ENCODE results near the gene PAK5. TPM values are rescaled to one million over a fixed set of nuclear protein-coding genes. Genes with fewer than 3 reads are reported as not detected.

The PAK5 gene
- total and polyA plus RNA-seq, 2 experiments from 2014 or later = 0.57 to 1.1 TPM

- TF ChIP-seq, protein P1, sequence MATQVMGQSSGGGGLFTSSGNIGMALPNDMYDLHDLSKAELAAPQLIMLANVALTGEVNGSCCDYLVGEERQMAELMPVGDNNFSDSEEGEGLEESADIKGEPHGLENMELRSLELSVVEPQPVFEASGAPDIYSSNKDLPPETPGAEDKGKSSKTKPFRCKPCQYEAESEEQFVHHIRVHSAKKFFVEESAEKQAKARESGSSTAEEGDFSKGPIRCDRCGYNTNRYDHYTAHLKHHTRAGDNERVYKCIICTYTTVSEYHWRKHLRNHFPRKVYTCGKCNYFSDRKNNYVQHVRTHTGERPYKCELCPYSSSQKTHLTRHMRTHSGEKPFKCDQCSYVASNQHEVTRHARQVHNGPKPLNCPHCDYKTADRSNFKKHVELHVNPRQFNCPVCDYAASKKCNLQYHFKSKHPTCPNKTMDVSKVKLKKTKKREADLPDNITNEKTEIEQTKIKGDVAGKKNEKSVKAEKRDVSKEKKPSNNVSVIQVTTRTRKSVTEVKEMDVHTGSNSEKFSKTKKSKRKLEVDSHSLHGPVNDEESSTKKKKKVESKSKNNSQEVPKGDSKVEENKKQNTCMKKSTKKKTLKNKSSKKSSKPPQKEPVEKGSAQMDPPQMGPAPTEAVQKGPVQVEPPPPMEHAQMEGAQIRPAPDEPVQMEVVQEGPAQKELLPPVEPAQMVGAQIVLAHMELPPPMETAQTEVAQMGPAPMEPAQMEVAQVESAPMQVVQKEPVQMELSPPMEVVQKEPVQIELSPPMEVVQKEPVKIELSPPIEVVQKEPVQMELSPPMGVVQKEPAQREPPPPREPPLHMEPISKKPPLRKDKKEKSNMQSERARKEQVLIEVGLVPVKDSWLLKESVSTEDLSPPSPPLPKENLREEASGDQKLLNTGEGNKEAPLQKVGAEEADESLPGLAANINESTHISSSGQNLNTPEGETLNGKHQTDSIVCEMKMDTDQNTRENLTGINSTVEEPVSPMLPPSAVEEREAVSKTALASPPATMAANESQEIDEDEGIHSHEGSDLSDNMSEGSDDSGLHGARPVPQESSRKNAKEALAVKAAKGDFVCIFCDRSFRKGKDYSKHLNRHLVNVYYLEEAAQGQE (IDR thresholded peaks at IDR 0.05; ENCODE audit: unreplicated experiment) = no peak
Observed at GRCh38 chr20:9637889-9638288, 201.0 kb downstream of the PAK5 start (continued).

GRCh38 chr20:9635750-9636149, 203.1 kb downstream of the PAK5 start:
- DNase-seq (ENCODE audit: low spot score) = no peak
- no peaks in the 10 kb centered on the region for H4K20me1 ChIP-seq (replicated peaks; ENCODE audit: insufficient read depth)
- TF ChIP-seq, protein P2, sequence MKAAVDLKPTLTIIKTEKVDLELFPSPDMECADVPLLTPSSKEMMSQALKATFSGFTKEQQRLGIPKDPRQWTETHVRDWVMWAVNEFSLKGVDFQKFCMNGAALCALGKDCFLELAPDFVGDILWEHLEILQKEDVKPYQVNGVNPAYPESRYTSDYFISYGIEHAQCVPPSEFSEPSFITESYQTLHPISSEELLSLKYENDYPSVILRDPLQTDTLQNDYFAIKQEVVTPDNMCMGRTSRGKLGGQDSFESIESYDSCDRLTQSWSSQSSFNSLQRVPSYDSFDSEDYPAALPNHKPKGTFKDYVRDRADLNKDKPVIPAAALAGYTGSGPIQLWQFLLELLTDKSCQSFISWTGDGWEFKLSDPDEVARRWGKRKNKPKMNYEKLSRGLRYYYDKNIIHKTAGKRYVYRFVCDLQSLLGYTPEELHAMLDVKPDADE (IDR thresholded peaks at IDR 0.05) = no peak
- TF ChIP-seq CTCF (conservative IDR thresholded peaks at IDR 0.05; ENCODE audit: low read depth in 2 of 2) (no peak), ZNF114 (CRISPR knock-in tag; IDR thresholded peaks at IDR 0.05) (no peak), STAT1 (IDR thresholded peaks at IDR 0.05; ENCODE audit: unreplicated experiment) (no peak), JUNB (IDR thresholded peaks at IDR 0.05; ENCODE audit: unreplicated experiment) (no peak), ZNF331 (CRISPR knock-in tag; IDR thresholded peaks at IDR 0.05; ENCODE audit: low read depth) (no peak), POLR2AphosphoS5 (IDR thresholded peaks at IDR 0.05; ENCODE audit: low read depth) (no peak), EZH2 (IDR thresholded peaks at IDR 0.05; ENCODE audit: low read depth, unreplicated experiment) (no peak), EZH2phosphoT487 (IDR thresholded peaks at IDR 0.05; ENCODE audit: unreplicated experiment) (no peak), CREB1 (CRISPR knock-in tag; IDR thresholded peaks at IDR 0.05; ENCODE audit: low read depth) (no peak), NANOG (IDR thresholded peaks at IDR 0.05; ENCODE audit: borderline replicate concordance) (no peak)
- TF ChIP-seq, protein P3, sequence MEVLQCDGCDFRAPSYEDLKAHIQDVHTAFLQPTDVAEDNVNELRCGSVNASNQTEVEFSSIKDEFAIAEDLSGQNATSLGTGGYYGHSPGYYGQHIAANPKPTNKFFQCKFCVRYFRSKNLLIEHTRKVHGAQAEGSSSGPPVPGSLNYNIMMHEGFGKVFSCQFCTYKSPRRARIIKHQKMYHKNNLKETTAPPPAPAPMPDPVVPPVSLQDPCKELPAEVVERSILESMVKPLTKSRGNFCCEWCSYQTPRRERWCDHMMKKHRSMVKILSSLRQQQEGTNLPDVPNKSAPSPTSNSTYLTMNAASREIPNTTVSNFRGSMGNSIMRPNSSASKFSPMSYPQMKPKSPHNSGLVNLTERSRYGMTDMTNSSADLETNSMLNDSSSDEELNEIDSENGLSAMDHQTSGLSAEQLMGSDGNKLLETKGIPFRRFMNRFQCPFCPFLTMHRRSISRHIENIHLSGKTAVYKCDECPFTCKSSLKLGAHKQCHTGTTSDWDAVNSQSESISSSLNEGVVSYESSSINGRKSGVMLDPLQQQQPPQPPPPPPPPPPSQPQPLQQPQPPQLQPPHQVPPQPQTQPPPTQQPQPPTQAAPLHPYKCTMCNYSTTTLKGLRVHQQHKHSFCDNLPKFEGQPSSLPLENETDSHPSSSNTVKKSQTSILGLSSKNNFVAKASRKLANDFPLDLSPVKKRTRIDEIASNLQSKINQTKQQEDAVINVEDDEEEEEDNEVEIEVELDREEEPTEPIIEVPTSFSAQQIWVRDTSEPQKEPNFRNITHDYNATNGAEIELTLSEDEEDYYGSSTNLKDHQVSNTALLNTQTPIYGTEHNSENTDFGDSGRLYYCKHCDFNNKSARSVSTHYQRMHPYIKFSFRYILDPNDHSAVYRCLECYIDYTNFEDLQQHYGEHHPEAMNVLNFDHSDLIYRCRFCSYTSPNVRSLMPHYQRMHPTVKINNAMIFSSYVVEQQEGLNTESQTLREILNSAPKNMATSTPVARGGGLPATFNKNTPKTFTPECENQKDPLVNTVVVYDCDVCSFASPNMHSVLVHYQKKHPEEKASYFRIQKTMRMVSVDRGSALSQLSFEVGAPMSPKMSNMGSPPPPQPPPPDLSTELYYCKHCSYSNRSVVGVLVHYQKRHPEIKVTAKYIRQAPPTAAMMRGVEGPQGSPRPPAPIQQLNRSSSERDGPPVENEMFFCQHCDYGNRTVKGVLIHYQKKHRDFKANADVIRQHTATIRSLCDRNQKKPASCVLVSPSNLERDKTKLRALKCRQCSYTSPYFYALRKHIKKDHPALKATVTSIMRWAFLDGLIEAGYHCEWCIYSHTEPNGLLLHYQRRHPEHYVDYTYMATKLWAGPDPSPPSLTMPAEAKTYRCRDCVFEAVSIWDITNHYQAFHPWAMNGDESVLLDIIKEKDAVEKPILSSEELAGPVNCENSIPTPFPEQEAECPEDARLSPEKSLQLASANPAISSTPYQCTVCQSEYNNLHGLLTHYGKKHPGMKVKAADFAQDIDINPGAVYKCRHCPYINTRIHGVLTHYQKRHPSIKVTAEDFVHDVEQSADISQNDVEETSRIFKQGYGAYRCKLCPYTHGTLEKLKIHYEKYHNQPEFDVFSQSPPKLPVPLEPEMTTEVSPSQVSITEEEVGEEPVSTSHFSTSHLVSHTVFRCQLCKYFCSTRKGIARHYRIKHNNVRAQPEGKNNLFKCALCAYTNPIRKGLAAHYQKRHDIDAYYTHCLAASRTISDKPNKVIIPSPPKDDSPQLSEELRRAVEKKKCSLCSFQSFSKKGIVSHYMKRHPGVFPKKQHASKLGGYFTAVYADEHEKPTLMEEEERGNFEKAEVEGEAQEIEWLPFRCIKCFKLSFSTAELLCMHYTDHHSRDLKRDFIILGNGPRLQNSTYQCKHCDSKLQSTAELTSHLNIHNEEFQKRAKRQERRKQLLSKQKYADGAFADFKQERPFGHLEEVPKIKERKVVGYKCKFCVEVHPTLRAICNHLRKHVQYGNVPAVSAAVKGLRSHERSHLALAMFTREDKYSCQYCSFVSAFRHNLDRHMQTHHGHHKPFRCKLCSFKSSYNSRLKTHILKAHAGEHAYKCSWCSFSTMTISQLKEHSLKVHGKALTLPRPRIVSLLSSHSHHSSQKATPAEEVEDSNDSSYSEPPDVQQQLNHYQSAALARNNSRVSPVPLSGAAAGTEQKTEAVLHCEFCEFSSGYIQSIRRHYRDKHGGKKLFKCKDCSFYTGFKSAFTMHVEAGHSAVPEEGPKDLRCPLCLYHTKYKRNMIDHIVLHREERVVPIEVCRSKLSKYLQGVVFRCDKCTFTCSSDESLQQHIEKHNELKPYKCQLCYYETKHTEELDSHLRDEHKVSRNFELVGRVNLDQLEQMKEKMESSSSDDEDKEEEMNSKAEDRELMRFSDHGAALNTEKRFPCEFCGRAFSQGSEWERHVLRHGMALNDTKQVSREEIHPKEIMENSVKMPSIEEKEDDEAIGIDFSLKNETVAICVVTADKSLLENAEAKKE (CRISPR knock-in tag; IDR thresholded peaks at IDR 0.05) = no peak

More at GRCh38 chr20:9635750-9636149, 203.1 kb downstream of the PAK5 start:
- no peak overlapping the region for H3K4me2 ChIP-seq
- Mint-ChIP-seq H3K27me3 (ENCODE audit: insufficient read depth, low read depth, poor library complexity) (no peaks in the 10 kb centered on the region), H3K36me3 (ENCODE audit: low read depth) (peaks cover 5% of the 10 kb centered on the region), H3K9me3 (peaks cover 3% of the 10 kb centered on the region; the same call in 2 of the 3 replicates), H3K4me3 (no peak overlapping the region), H3K27ac (no peak overlapping the region), H3K4me1 (no peaks in the 10 kb centered on the region)
- H3F3A ChIP-seq (replicated peaks; ENCODE audit: low read depth) = no peaks in the 10 kb centered on the region
- H3K4me3 ChIP-seq = no peak overlapping the region
- H3K27ac ChIP-seq (ENCODE audit: low read depth) = no peak overlapping the region
- H3K79me2 ChIP-seq (replicated peaks; ENCODE audit: insufficient read depth) = no peaks in the 10 kb centered on the region
- H3K36me3 ChIP-seq (ENCODE audit: insufficient read depth) = no peaks in the 10 kb centered on the region
- no peak overlapping the region for H2AFZ ChIP-seq
- ATAC-seq = no peak
- H3K9me2 ChIP-seq (ENCODE audit: insufficient read depth) = no peaks in the 10 kb centered on the region
- H3K4me1 ChIP-seq (ENCODE audit: insufficient read depth) = no peaks in the 10 kb centered on the region
- no peaks in the 10 kb centered on the region for H3K27me3 ChIP-seq (ENCODE audit: insufficient read depth)
